GM04504 (cell line): Measurements from ENCODE around the gene NUDT12.
A peak's percentile ranks its signal among the peaks of the same experiment; 100 is the strongest.

Experiments used
- DNase-seq: peaks from one replicate; pipeline ENCODE4 v3.0.0-alpha.2; 2012; ENCODE audit warnings: low read depth

NUDT12 gene

GRCh38 chr5:103562453-103563157 is at the start of gene NUDT12:
TSS of gene NUDT12 (minus strand) at chr5:103562789. CDS start at chr5:103560248, 2,541 bp downstream.
- DNase-seq: peak; percentile 48

GRCh38 chr5:103607346-103607745 is 44.8 kb upstream of the NUDT12 start:
- no peak for DNase-seq

- DNase-seq: no peak
Observed at GRCh38 chr5:103605277-103605676, 42.7 kb upstream of the NUDT12 start.

- no peak for DNase-seq
Observed at GRCh38 chr5:103602438-103602837, 39.8 kb upstream of the NUDT12 start.

- no peak for DNase-seq
Observed at GRCh38 chr5:103601314-103601713, 38.7 kb upstream of the NUDT12 start.

- DNase-seq: no peak
Observed at GRCh38 chr5:103600086-103600485, 37.5 kb upstream of the NUDT12 start.

- peak; percentile 18 for DNase-seq
Observed at GRCh38 chr5:103598997-103599566, 36.5 kb upstream of the NUDT12 start.

GRCh38 chr5:103590221-103590620 is 27.6 kb upstream of the NUDT12 start:
- no peak for DNase-seq

- DNase-seq: no peak
Observed at GRCh38 chr5:103589776-103590175, 27.2 kb upstream of the NUDT12 start.

- no peak for DNase-seq
Observed at GRCh38 chr5:103589357-103589756, 26.8 kb upstream of the NUDT12 start.

GRCh38 chr5:103587185-103587748 is 24.7 kb upstream of the NUDT12 start:
- peak; percentile 19 for DNase-seq

- peak; percentile 17 for DNase-seq
Observed at GRCh38 chr5:103582364-103582763, 19.8 kb upstream of the NUDT12 start.

- DNase-seq: no peak
Observed at GRCh38 chr5:103573411-103573810, 10.8 kb upstream of the NUDT12 start.

GRCh38 chr5:103572454-103572853 is 9.9 kb upstream of the NUDT12 start:
- DNase-seq: no peak

- no peak for DNase-seq
Observed at GRCh38 chr5:103571730-103572129, 9.1 kb upstream of the NUDT12 start.

- DNase-seq: no peak
Observed at GRCh38 chr5:103569313-103570060, 6.9 kb upstream of the NUDT12 start.

- no peak for DNase-seq
Observed at GRCh38 chr5:103565719-103566118, 3.1 kb upstream of the NUDT12 start.

GRCh38 chr5:103561685-103562452 is 720 bp downstream of the NUDT12 start:
- no peak for DNase-seq

GRCh38 chr5:103560826-103561225 is 1.8 kb downstream of the NUDT12 start:
- DNase-seq: no peak

- DNase-seq: no peak
Observed at GRCh38 chr5:103546858-103547257, 15.7 kb downstream of the NUDT12 start.

- no peak for DNase-seq
Observed at GRCh38 chr5:103542441-103542840, 20.1 kb downstream of the NUDT12 start.

GRCh38 chr5:103541569-103541968 is 21.0 kb downstream of the NUDT12 start:
- DNase-seq: no peak
